IMR-90 (cell line): ENCODE data around the gene TEKT1. TPM values are rescaled to one million over a fixed set of nuclear protein-coding genes. Genes with fewer than 3 reads are reported as not detected.

ENCODE experiments used
- ATAC-seq: fragments of 200-7000 bp; cut with Tn5 transposase; 2 replicates; pipeline ENCODE4 v1.9.1; 2020; ENCODE audit warnings: low read depth, mild to moderate bottlenecking, moderate library complexity
- BruUV-seq: library from RNA; stranded (reverse); fragments of 400-500 nt; replicated peaks from 2 replicates; lab custom pipeline; 2021; lab: Mats Ljungman, UMichigan
- CTCF ChIA-PET: fragments of 300-600 bp; formaldehyde crosslinking; extraction: SDS; loops from one replicate; lab custom pipeline; 2021; ENCODE audit warnings: antibody characterized with exemption; lab: Yijun Ruan, JAX
- POLR2A ChIA-PET: fragments of 300-600 bp; sonication (Branson Sonifier 250); formaldehyde crosslinking; loops from one replicate; lab custom pipeline; 2022; ENCODE audit warnings: antibody characterized with exemption; ENCODE audit not compliant: unreplicated experiment; lab: Charles Lee
- DNase-seq: peaks from one replicate; pipeline ENCODE4 v3.0.0; 2013
- H2AFZ ChIP-seq: replicated peaks from 2 replicates; pipeline ENCODE3; 2013; ENCODE audit warnings: low read length, mild to moderate bottlenecking; ENCODE audit not compliant: poor library complexity
- H2AK5ac ChIP-seq: 2 replicates; pipeline ENCODE4 v1.6.1; 2013; ENCODE audit warnings: low read depth, low read length, inconsistent platforms
- H2AK9ac ChIP-seq: replicated peaks from 2 replicates; pipeline ENCODE3; 2013; ENCODE audit warnings: mild to moderate bottlenecking, low read depth, low read length, moderate library complexity; ENCODE audit not compliant: poor library complexity
- H2BK120ac ChIP-seq: 2 replicates; pipeline ENCODE4 v1.6.1; 2013; ENCODE audit warnings: low read depth, low read length, inconsistent platforms
- H2BK15ac ChIP-seq: 3 replicates; pipeline ENCODE4 v1.6.1; 2013; ENCODE audit warnings: low read depth, low read length, inconsistent platforms
- H2BK20ac ChIP-seq: 2 replicates; pipeline ENCODE4 v1.6.1; 2013; ENCODE audit warnings: low read depth, mild to moderate bottlenecking, inconsistent platforms, low read length, moderate library complexity
- H2BK5ac ChIP-seq: 2 replicates; pipeline ENCODE4 v1.6.1; 2013; ENCODE audit warnings: mild to moderate bottlenecking, low read depth, low read length, inconsistent platforms; ENCODE audit not compliant: poor library complexity, severe bottlenecking
- H3K14ac ChIP-seq: replicated peaks from 2 replicates; pipeline ENCODE4 v1.6.1; 2013; ENCODE audit warnings: low read depth, low read length, inconsistent platforms
- H3K18ac ChIP-seq: 2 replicates; pipeline ENCODE4 v1.6.1; 2013; ENCODE audit warnings: low read depth, low read length, control low read depth
- H3K23ac ChIP-seq: 2 replicates; pipeline ENCODE4 v1.6.1; 2013; ENCODE audit warnings: low read depth, low read length, inconsistent platforms
- H3K27ac ChIP-seq: 2 replicates; pipeline ENCODE4 v1.5.1; 2013; ENCODE audit warnings: mild to moderate bottlenecking, control low read depth, low read length; ENCODE audit not compliant: insufficient read depth
- H3K27me3 ChIP-seq: 2 replicates; pipeline ENCODE4 v1.6.1; 2013; ENCODE audit warnings: low read length; ENCODE audit not compliant: control insufficient read depth, insufficient read depth
- H3K36me3 ChIP-seq: 2 replicates; pipeline ENCODE4 v1.6.1; 2013; ENCODE audit warnings: low read length, mixed read lengths; ENCODE audit not compliant: control insufficient read depth, insufficient read depth
- H3K4ac ChIP-seq: 2 replicates; pipeline ENCODE4 v1.6.1; 2013; ENCODE audit warnings: low read depth, low read length, inconsistent platforms
- H3K4me1 ChIP-seq: 2 replicates; pipeline ENCODE4 v1.6.1; 2013; ENCODE audit warnings: low read length, mixed read lengths; ENCODE audit not compliant: control insufficient read depth, insufficient read depth
- H3K4me2 ChIP-seq: 2 replicates; pipeline ENCODE4 v1.6.1; 2013; ENCODE audit warnings: low read depth, mild to moderate bottlenecking, control low read depth, low read length, moderate library complexity
- H3K4me3 ChIP-seq: 2 replicates; pipeline ENCODE4 v1.5.1; 2013; ENCODE audit warnings: low read depth, mild to moderate bottlenecking, control low read depth, low read length, moderate library complexity; ENCODE audit not compliant: insufficient read depth
- H3K56ac ChIP-seq: 2 replicates; pipeline ENCODE4 v1.6.1; 2013; ENCODE audit warnings: low read length, inconsistent platforms; ENCODE audit not compliant: insufficient read depth; ENCODE audit errors: extremely low read depth
- H3K79me1 ChIP-seq, 2 experiments: 2 replicates each; pipeline ENCODE4 v1.6.1; 2013; ENCODE audit warnings: low read length in 2 of 2, inconsistent platforms in 1 of 2, low read depth in 1 of 2
- H3K9ac ChIP-seq: 2 replicates; pipeline ENCODE4 v1.6.1; 2013; ENCODE audit warnings: low read depth, low read length, control low read depth
- H3K9me1 ChIP-seq: 2 replicates; pipeline ENCODE4 v1.6.1; 2013; ENCODE audit warnings: low read length, inconsistent platforms; ENCODE audit not compliant: insufficient read depth
- H3K9me3 ChIP-seq: 2 replicates; pipeline ENCODE4 v1.6.1; 2013; ENCODE audit warnings: low read length; ENCODE audit not compliant: control insufficient read depth, insufficient read depth
- H4K20me1 ChIP-seq: 2 replicates; pipeline ENCODE4 v1.6.1; 2013; ENCODE audit warnings: low read length, inconsistent platforms; ENCODE audit not compliant: insufficient read depth
- H4K5ac ChIP-seq: 2 replicates; pipeline ENCODE4 v1.6.1; 2013; ENCODE audit warnings: mild to moderate bottlenecking, low read depth, low read length, control low read depth
- H4K8ac ChIP-seq, 2 experiments: 2 replicates each; pipeline ENCODE4 v1.6.1; 2013; ENCODE audit warnings: low read depth in 2 of 2, low read length in 2 of 2, control low read depth in 1 of 2, inconsistent platforms in 1 of 2
- H4K91ac ChIP-seq: 2 replicates; pipeline ENCODE4 v1.6.1; 2013; ENCODE audit warnings: low read depth, low read length, inconsistent platforms; ENCODE audit not compliant: insufficient read depth
- CEBPB ChIP-seq: IDR thresholded peaks from 2 replicates; pipeline ENCODE4 v1.6.1; 2012; ENCODE audit warnings: low read depth, low read length, improper control_type of control experiment
- ELK1 ChIP-seq: fragments of 150-350 bp; IDR thresholded peaks from 2 replicates; pipeline ENCODE4 v1.6.1; 2016; ENCODE audit warnings: low read depth, mild to moderate bottlenecking, low read length, moderate library complexity, borderline replicate concordance
- FOS ChIP-seq: fragments of 150-350 bp; IDR thresholded peaks from 2 replicates; pipeline ENCODE4 v1.6.1; 2016; ENCODE audit warnings: low read depth, low read length
- MAZ ChIP-seq: IDR thresholded peaks from 2 replicates; pipeline ENCODE4 v1.6.1; 2012; ENCODE audit warnings: low read depth, mild to moderate bottlenecking, low read length, improper control_type of control experiment, moderate library complexity, borderline replicate concordance
- RAD21 ChIP-seq: IDR thresholded peaks from 2 replicates; pipeline ENCODE4 v1.6.1; 2012; ENCODE audit warnings: low read length, improper control_type of control experiment
- SMC3 ChIP-seq: fragments of 150-350 bp; IDR thresholded peaks from 2 replicates; pipeline ENCODE4 v1.6.1; 2016; ENCODE audit warnings: low read depth, mild to moderate bottlenecking, antibody characterized with exemption, low read length, moderate library complexity
- WGBS, 2 experiments: methylation state at CpG; one replicate each; pipeline versions ENCODE4 v1.1.5 to v1.1.7; 2013; ENCODE audit warnings: missing lambda C conversion rate in 2 of 2; ENCODE audit not compliant: insufficient read length in 1 of 2; ENCODE audit errors: extremely low coverage in 2 of 2; 5-methylcytosine and 5-hydroxymethylcytosine counted together
- dilution Hi-C: fragments of 300-500 bp; cut with HindIII; formaldehyde crosslinking; loops from one replicate; pipeline ENCODE4 v1.14.3; 2018; ENCODE audit warnings: low sequenced_read_pairs; ENCODE audit not compliant: unreplicated experiment
- in situ Hi-C: fragments of 300-500 bp; cut with MboI; formaldehyde crosslinking; loops from 3 replicates; pipeline ENCODE4 v1.14.3; 2019; ENCODE audit warnings: low sequenced_read_pairs, inconsistent platforms, mixed read lengths
- intact Hi-C: fragments of 100-400 bp; cut with micrococcal nuclease; formaldehyde crosslinking; loops from 2 replicates; pipeline ENCODE4 v1.10.0; 2022
- polyA plus RNA-seq, 3 experiments: library from polyadenylated mRNA; depleted of rRNA; stranded (reverse); fragments of >200 nt; gene quantifications; 2 replicates each; pipeline ENCODE4 v1.2.3, GENCODE V29; 2012; ENCODE audit warnings: low replicate concordance in 1 of 3
- total RNA-seq: library from RNA; depleted of rRNA; stranded (reverse); fragments of >200 nt; gene quantifications from 2 replicates; pipeline ENCODE4 v1.2.3, GENCODE V29; 2012

Gene TEKT1
- total and polyA plus RNA-seq, 2 of the 4 experiments (the other 2 are of a cell fraction) = not detected

DNA sequence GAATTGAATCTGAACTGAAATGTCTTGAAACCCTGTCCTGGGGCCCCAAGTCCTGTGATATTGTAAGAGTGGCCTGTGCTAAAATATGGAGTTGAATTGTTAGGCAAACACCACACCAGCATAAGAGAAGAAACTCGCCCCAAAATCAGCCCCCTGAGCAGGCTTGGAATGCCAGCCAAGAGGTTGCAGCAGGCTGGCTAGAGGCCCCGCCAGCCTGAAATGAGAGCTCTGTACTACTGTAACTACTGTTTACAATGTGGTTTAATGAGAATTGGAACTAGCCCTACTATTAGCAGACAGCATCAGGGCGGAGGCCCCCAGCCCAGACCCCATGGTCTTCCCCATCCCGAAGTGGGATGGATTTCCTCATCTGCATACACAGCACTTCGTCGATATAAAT is 31.8 kb downstream of the TEKT1 start:
- Histone ChIP-seq H3K36me3 (no peaks in the 10 kb centered on the region), H2BK15ac (no peak overlapping the region), H2BK120ac (no peak overlapping the region), H3K4me1 (no peaks in the 10 kb centered on the region), H3K14ac (no peak overlapping the region), H2AK5ac (no peak overlapping the region), H2BK20ac (no peak overlapping the region), H4K20me1 (no peaks in the 10 kb centered on the region), H2BK5ac (no peak overlapping the region), H2AK9ac (no peak overlapping the region), H3K23ac (no peak overlapping the region), H3K4ac (no peak overlapping the region), H4K8ac (no peak overlapping the region), H3K9me3 (no peaks in the 10 kb centered on the region), H4K91ac (no peak overlapping the region), H3K4me2 (no peak overlapping the region), H3K27ac (no peak overlapping the region), H4K5ac (no peak overlapping the region), H3K18ac (no peak overlapping the region), H3K9ac (no peak overlapping the region), H3K9me1 (no peaks in the 10 kb centered on the region), H3K79me1 (no peaks in the 10 kb centered on the region), H3K27me3 (peaks cover 8% of the 10 kb centered on the region), H2AFZ (no peak overlapping the region), H3K56ac (no peak overlapping the region), H3K4me3 (no peak overlapping the region)
- intact Hi-C loops (loop anchor here (1.0 kb wide), 1 partner anchor 133 kb away; no protein-coding TSS in a partner anchor), dilution Hi-C loops (no loop called here), in situ Hi-C loops (loop anchor here (10.0 kb wide), 1 partner anchor 135 kb away; no protein-coding TSS in a partner anchor)
- ChIA-PET CTCF (interaction anchor here (0.5 kb wide), 1 partner anchor 286 kb away, joined by 3 read pairs; no protein-coding TSS in a partner anchor), POLR2A (no interaction called here)
- no TSS peak for BruUV-seq
- DNase-seq = no peak
- 60% methylated on average over 1 of the region's 6 CpGs; no CpG with 5 or more reads in 1 of the 2 experiments for WGBS, 2 experiments
- ATAC-seq = no peak
- TF ChIP-seq ELK1 = no peak
- no peak for TF ChIP-seq CEBPB
- no peak for TF ChIP-seq SMC3
- no peak for TF ChIP-seq FOS
- TF ChIP-seq MAZ = no peak
- TF ChIP-seq RAD21 = no peak
